Kidney (tissue), 14 donors: ENCODE results near the gene CDK6. TPM values are rescaled to one million over a fixed set of nuclear protein-coding genes. Genes with fewer than 3 reads are reported as not detected.

Experiments used
- DNase-seq, 5 donors: peaks; one replicate each; pipeline ENCODE4 v3.0.0-alpha.2; 2013 to 2020
- FAIRE-seq: peaks from 2 replicates; lab custom pipeline; 2012; peaks lifted over from hg19 to GRCh38; lab: Jason Lieb, UNC
- H3K27ac ChIP-seq, 2 donors: one replicate each; pipeline ENCODE4 v1.7.0; 2013; ENCODE audit warnings: low read depth in 2 of 2, low read length in 2 of 2, inconsistent platforms in 1 of 2
- H3K27me3 ChIP-seq: one replicate; pipeline ENCODE4 v1.7.1; 2013; ENCODE audit warnings: low read length, inconsistent platforms; ENCODE audit not compliant: control insufficient read depth, insufficient read depth
- H3K36me3 ChIP-seq, 3 donors: one replicate each; pipeline versions ENCODE4 v1.7.0 to v1.7.1; 2013; ENCODE audit warnings: low read length in 3 of 3, control low read depth in 1 of 3, inconsistent platforms in 1 of 3; ENCODE audit not compliant: insufficient read depth in 3 of 3, control insufficient read depth in 2 of 3
- H3K4me1 ChIP-seq, 3 donors: one replicate each; pipeline versions ENCODE4 v1.7.0 to v1.7.1; 2013; ENCODE audit warnings: low read length in 3 of 3, inconsistent platforms in 1 of 3, low read depth in 1 of 3; ENCODE audit not compliant: control insufficient read depth in 2 of 3, insufficient read depth in 2 of 3
- H3K4me3 ChIP-seq, 3 donors: one replicate each; pipeline versions ENCODE4 v1.7.0 to v1.8.1; 2013; ENCODE audit warnings: low read length in 3 of 3, control low read depth in 1 of 3, inconsistent platforms in 1 of 3
- H3K9ac ChIP-seq, 3 donors: one replicate each; pipeline versions ENCODE4 v1.7.0 to v1.7.1; 2013; ENCODE audit warnings: low read length in 3 of 3, control low read depth in 1 of 3, inconsistent platforms in 1 of 3
- H3K9me3 ChIP-seq, 3 donors: one replicate each; pipeline versions ENCODE4 v1.7.0 to v1.7.1; 2013; ENCODE audit warnings: low read length in 3 of 3, control low read depth in 1 of 3, inconsistent platforms in 1 of 3; ENCODE audit not compliant: control insufficient read depth in 2 of 3, insufficient read depth in 1 of 3
- intact Hi-C: fragments of 100-400 bp; cut with DNase I; formaldehyde crosslinking; loops from one replicate; pipeline ENCODE4 v1.11.1; 2022
- polyA plus RNA-seq: library from polyadenylated mRNA; stranded (reverse); fragments of 350-450 nt; fragmentation: Illumina TruSeq; extraction: RNeasy Lipid Tissue Mini Kit (QIAGEN cat#74804); gene quantifications from one replicate; pipeline ENCODE4 v1.2.3, GENCODE V29; 2014; ENCODE audit warnings: low read depth, low replicate concordance; ENCODE audit not compliant: insufficient read depth
- total RNA-seq: library from RNA; stranded (reverse); fragmentation: NEBNext Ultra II Directional; extraction: Animal tissue kit (Norgen Biotek cat#: 25700); gene quantifications from one replicate; pipeline ENCODE4 v1.2.1, GENCODE V29; 2021
- TF ChIP-seq, protein P1 (sequence below): IDR thresholded peaks from 3 replicates; pipeline ENCODE4 v1.5.1; 2012; ENCODE audit warnings: mild to moderate bottlenecking, moderate library complexity, borderline replicate concordance; ENCODE audit not compliant: insufficient read depth; ENCODE audit errors: extremely low read depth
- donor health status: control.
- donor health status: control.
- donor health status: control.
- donor health status: control.
- donor health status: control.
- donor health status: DM: yes; HTN: yes; CAD: no.
- donor health status: Normal renal cell carcinoma (clear cell type).

Gene CDK6
- total and polyA plus RNA-seq, 2 donors from 2014 or later = 3.6 to 20.8 TPM

DNA sequence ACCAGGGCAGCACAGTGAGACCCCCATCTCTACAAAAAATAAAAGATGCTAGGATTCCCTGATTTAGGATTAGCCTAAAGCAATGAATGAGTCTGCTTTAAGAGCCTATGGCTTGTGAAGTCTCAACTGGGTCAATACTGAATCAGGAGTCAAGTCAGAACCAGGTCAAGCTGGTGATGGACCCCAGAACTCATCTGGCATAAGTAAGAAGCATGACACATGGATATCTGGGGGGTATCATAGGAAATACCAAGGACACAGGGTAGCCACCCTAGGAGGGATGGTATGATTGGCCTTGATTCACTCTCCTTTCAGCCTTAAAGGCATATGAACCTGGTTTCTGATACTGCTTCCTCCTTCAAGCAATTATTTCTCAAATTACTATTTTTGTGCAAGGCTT lies 167.8 kb downstream of the CDK6 start:
- Histone ChIP-seq H3K4me1 (no peaks in the 10 kb centered on the region), H3K9ac (no peak overlapping the region), H3K27me3 (no peaks in the 10 kb centered on the region), H3K4me3 (no peak overlapping the region), H3K9me3 (no peaks in the 10 kb centered on the region), H3K36me3 (peaks cover 0 to 4% (median 0%) of the 10 kb centered on the region in 3 donors), H3K27ac (no peak overlapping the region)
- DNase-seq (no peak), FAIRE-seq (no peak)
- TF ChIP-seq, protein P1, sequence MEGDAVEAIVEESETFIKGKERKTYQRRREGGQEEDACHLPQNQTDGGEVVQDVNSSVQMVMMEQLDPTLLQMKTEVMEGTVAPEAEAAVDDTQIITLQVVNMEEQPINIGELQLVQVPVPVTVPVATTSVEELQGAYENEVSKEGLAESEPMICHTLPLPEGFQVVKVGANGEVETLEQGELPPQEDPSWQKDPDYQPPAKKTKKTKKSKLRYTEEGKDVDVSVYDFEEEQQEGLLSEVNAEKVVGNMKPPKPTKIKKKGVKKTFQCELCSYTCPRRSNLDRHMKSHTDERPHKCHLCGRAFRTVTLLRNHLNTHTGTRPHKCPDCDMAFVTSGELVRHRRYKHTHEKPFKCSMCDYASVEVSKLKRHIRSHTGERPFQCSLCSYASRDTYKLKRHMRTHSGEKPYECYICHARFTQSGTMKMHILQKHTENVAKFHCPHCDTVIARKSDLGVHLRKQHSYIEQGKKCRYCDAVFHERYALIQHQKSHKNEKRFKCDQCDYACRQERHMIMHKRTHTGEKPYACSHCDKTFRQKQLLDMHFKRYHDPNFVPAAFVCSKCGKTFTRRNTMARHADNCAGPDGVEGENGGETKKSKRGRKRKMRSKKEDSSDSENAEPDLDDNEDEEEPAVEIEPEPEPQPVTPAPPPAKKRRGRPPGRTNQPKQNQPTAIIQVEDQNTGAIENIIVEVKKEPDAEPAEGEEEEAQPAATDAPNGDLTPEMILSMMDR = no peak
- intact Hi-C loops = no loop called here

- Histone ChIP-seq H3K27me3 (no peaks in the 10 kb centered on the region), H3K4me1 (no peaks in the 10 kb centered on the region), H3K36me3 (peaks cover 0 to 4% (median 0%) of the 10 kb centered on the region in 3 donors), H3K9me3 (no peaks in the 10 kb centered on the region), H3K9ac (no peak overlapping the region), H3K4me3 (no peak overlapping the region), H3K27ac (no peak overlapping the region)
- intact Hi-C loops = no loop called here
- TF ChIP-seq, protein P1 = no peak
- FAIRE-seq (no peak), DNase-seq (no peak)
Measured at GRCh38 chr7:92667816-92668535, 168.4 kb downstream of the CDK6 start.

DNA sequence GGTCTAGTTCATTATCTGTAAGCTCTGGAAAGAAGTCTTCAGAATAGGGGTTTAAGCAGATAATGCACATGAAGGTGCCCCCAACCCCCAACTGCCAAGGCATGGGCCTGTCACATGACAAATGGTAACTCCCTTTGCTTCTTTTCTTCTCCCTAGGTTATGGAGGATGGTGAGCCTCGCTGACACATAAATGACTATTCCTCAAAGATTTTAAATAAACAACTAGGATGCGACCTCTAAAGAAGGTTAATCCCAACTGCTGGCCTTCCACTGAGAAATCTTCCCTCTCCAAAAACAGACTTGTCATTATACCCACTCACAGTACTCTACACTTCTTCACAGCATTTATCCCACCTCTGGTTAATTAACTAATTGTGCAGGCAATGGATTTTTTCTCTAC lies 170.4 kb downstream of the CDK6 start:
- no peaks in the 10 kb centered on the region for H3K4me1 ChIP-seq
- FAIRE-seq (no peak), DNase-seq (no peak)
- intact Hi-C loops = no loop called here
- H3K27me3 ChIP-seq = no peaks in the 10 kb centered on the region
- H3K4me3 ChIP-seq = no peak overlapping the region
- TF ChIP-seq, protein P1 = no peak
- H3K9ac ChIP-seq = no peak overlapping the region
- H3K9me3 ChIP-seq = no peaks in the 10 kb centered on the region
- peaks cover 0 to 4% (median 0%) of the 10 kb centered on the region in 3 donors for H3K36me3 ChIP-seq
- no peak overlapping the region for H3K27ac ChIP-seq
